Keratinocyte (primary cell): ENCODE measurements around the gene CCDC137. TPM values are rescaled to one million over a fixed set of nuclear protein-coding genes. Genes with fewer than 3 reads are reported as not detected.

ENCODE experiments used
- DNase-seq: peaks from one replicate; pipeline ENCODE4 v3.0.0-alpha.2; 2011; ENCODE audit warnings: low read depth, missing footprints, low spot score
- FAIRE-seq: peaks from 2 replicates; lab custom pipeline; 2011; peaks lifted over from hg19 to GRCh38; lab: Jason Lieb, UNC
- H2AFZ ChIP-seq: 2 replicates; pipeline ENCODE4 v1.6.0; 2012; ENCODE audit warnings: low read length, control low read depth, inconsistent platforms; ENCODE audit not compliant: control insufficient read depth
- H3K27ac ChIP-seq: 2 replicates; pipeline ENCODE4 v1.5.1; 2011; ENCODE audit warnings: low read length; ENCODE audit not compliant: control insufficient read depth, insufficient read depth
- H3K27me3 ChIP-seq: 3 replicates; pipeline ENCODE4 v1.6.0; 2011; ENCODE audit warnings: low read length; ENCODE audit not compliant: control insufficient read depth, insufficient read depth; ENCODE audit errors: extremely low read depth
- H3K36me3 ChIP-seq, 2 experiments: 2 replicates in 1 of 2; 3 replicates in 1 of 2; pipeline ENCODE4 v1.5.1; 2011; ENCODE audit warnings: low read length in 2 of 2, mild to moderate bottlenecking in 1 of 2; ENCODE audit not compliant: control insufficient read depth in 2 of 2, insufficient read depth in 2 of 2; ENCODE audit errors: extremely low read depth in 1 of 2
- H3K4me1 ChIP-seq: 3 replicates; pipeline ENCODE4 v1.5.1; 2011; ENCODE audit warnings: low read length; ENCODE audit not compliant: control insufficient read depth, insufficient read depth; ENCODE audit errors: extremely low read depth
- H3K4me2 ChIP-seq: 3 replicates; pipeline ENCODE4 v1.6.0; 2011; ENCODE audit warnings: low read depth, low read length; ENCODE audit not compliant: control insufficient read depth, insufficient read depth; ENCODE audit errors: extremely low read depth
- H3K4me3 ChIP-seq, 3 experiments: fragments of 200-600 bp in 1 of 3; sonication (generic) in 1 of 3; 2 replicates in 2 of 3; 3 replicates in 1 of 3; pipeline ENCODE4 v1.5.1; 2011 to 2016; ENCODE audit warnings: low read length in 3 of 3, mild to moderate bottlenecking in 3 of 3, control low read depth in 2 of 3, inconsistent platforms in 1 of 3, low read depth in 1 of 3, mixed read lengths in 1 of 3, mixed run types in 1 of 3, moderate library complexity in 1 of 3; ENCODE audit not compliant: control insufficient read depth in 2 of 3, insufficient read depth in 2 of 3; ENCODE audit errors: extremely low read depth in 1 of 3
- H3K79me2 ChIP-seq: 2 replicates; pipeline ENCODE4 v1.6.0; 2012; ENCODE audit warnings: low read length; ENCODE audit not compliant: control insufficient read depth, insufficient read depth
- H3K9ac ChIP-seq: 3 replicates; pipeline ENCODE4 v1.6.0; 2011; ENCODE audit warnings: low read length; ENCODE audit not compliant: control insufficient read depth, insufficient read depth; ENCODE audit errors: extremely low read depth
- H3K9me1 ChIP-seq: 3 replicates; pipeline ENCODE4 v1.6.0; 2011; ENCODE audit warnings: low read length; ENCODE audit not compliant: control insufficient read depth, insufficient read depth; ENCODE audit errors: extremely low read depth
- H3K9me3 ChIP-seq: 2 replicates; pipeline ENCODE4 v1.5.1; 2012; ENCODE audit warnings: low read depth, low read length; ENCODE audit not compliant: control insufficient read depth
- H4K20me1 ChIP-seq: 3 replicates; pipeline ENCODE4 v1.6.0; 2011; ENCODE audit warnings: low read length; ENCODE audit not compliant: control insufficient read depth, insufficient read depth; ENCODE audit errors: extremely low read depth
- CTCF ChIP-seq, 3 experiments: IDR thresholded peaks in 1 of 3; conservative IDR thresholded peaks in 1 of 3; optimal IDR thresholded peaks in 1 of 3; 2 replicates in 2 of 3; 3 replicates in 1 of 3; pipeline versions ENCODE3 to v1.5.1; 2011; ENCODE audit warnings: low read length in 3 of 3, mild to moderate bottlenecking in 3 of 3, moderate library complexity in 2 of 3, control low read depth in 1 of 3, inconsistent platforms in 1 of 3; ENCODE audit not compliant: insufficient read depth in 2 of 3; ENCODE audit errors: extremely low read depth in 1 of 3
- EZH2 ChIP-seq: IDR thresholded peaks from one replicate; pipeline ENCODE4 v1.6.1; 2012; ENCODE audit warnings: inconsistent platforms, mild to moderate bottlenecking, low read length, moderate library complexity
- dilution Hi-C: fragments of 300-500 bp; cut with MboI; formaldehyde crosslinking; loops from one replicate; pipeline ENCODE4 v1.7.0; 2020; ENCODE audit warnings: low sequenced_read_pairs; ENCODE audit not compliant: extremely low pct_ligation_motif_present
- polyA plus RNA-seq, 5 experiments: library from polyadenylated mRNA; depleted of rRNA in 3 of 5; stranded (reverse) in 3 of 5; stranded (forward) in 1 of 5; unstranded in 1 of 5; fragments of >200 nt; gene quantifications; 1 replicate in 1 of 5; 2 replicates in 3 of 5; 3 replicates in 1 of 5; pipeline versions ENCODE4 v1.2.1 to v1.2.3, GENCODE V29; 2011 to 2012; ENCODE audit warnings: missing spikeins in 2 of 5, low read depth in 1 of 5, low replicate concordance in 1 of 5

The CCDC137 gene
- polyA plus RNA-seq, 1 donor (not counting 4 experiments of a cell fraction or from before 2014, with no cell fraction given), result 15.4 TPM

DNA sequence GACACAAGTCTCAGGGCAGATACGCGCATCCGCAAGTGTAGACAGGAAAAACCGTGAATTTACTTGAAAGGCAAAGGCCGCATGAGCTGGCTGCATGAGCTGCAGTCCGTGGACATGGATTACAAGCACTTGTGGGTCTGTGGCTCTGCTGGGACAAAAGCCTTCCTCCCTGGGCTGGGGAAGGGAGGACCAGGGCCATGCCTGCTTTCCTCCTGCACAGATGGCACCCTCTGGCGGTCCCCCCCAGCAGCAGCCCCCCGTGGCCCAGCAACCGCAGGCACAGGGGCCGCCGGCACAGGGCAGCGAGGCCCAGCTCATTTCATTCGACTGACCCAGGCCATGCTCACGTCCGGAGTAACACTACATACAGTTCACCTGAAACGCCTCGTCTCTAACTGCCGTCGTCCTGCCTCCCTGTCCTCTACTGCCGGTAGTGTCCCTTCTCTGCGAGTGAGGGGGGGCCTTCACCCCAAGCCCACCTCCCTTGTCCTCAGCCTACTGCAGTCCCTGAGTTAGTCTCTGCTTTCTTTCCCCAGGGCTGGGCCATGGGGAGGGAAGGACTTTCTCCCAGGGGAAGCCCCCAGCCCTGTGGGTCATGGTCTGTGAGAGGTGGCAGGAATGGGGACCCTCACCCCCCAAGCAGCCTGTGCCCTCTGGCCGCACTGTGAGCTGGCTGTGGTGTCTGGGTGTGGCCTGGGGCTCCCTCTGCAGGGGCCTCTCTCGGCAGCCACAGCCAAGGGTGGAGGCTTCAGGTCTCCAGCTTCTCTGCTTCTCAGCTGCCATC is 34.9 kb downstream of the CCDC137 start:
- Histone ChIP-seq H3K4me1 (peaks cover 19% of the 10 kb centered on the region), H2AFZ (no peak overlapping the region), H3K79me2 (peaks cover 76% of the 10 kb centered on the region), H3K27me3 (no peaks in the 10 kb centered on the region), H3K9me1 (no peaks in the 10 kb centered on the region), H3K27ac (no peak overlapping the region), H3K36me3 (peaks cover 40 to 50% of the 10 kb centered on the region in 2 experiments), H3K9ac (peak overlapping the region; percentile 97), H3K4me3 (peak overlapping the region; percentile 67 to 93 (median 88)), H4K20me1 (peaks cover 3% of the 10 kb centered on the region), H3K4me2 (peak overlapping the region; percentile 95), H3K9me3 (no peaks in the 10 kb centered on the region)
- dilution Hi-C loops, result no loop called here
- no peak for DNase-seq
- FAIRE-seq, result no peak
- TF ChIP-seq EZH2 (no peak), CTCF (optimal IDR thresholded peaks at IDR 0.05 in 1 of 3, IDR thresholded peaks at IDR 0.05 in 1 of 3, conservative IDR thresholded peaks at IDR 0.05 in 1 of 3; ENCODE audit: extremely low read depth in 1 of 3, insufficient read depth in 2 of 3, low read length in 3 of 3) (peak in 1 of 3 experiments; percentile 4)

GRCh38 chr17:81702934-81703746 is 36.6 kb downstream of the CCDC137 start, which contains the start of gene MRPL12:
TSS of gene MRPL12 (plus strand) at chr17:81703367. CDS start at chr17:81703502, 135 bp downstream.
- Histone ChIP-seq H3K27me3 (no peaks in the 10 kb centered on the region), H4K20me1 (peaks cover 3% of the 10 kb centered on the region), H3K79me2 (peaks cover 65% of the 10 kb centered on the region), H3K4me3 (peak within 1 kb of the TSS; percentile 67 to 93 (median 88)), H3K4me1 (peaks cover 19% of the 10 kb centered on the region), H3K9me3 (no peaks in the 10 kb centered on the region), H3K9me1 (no peaks in the 10 kb centered on the region), H3K36me3 (peaks cover 37 to 52% of the 10 kb centered on the region in 2 experiments), H3K4me2 (peak within 1 kb of the TSS; percentile 95), H3K27ac (peak within 1 kb of the TSS; percentile 91), H3K9ac (peak within 1 kb of the TSS; percentile 97), H2AFZ (peak within 1 kb of the TSS; percentile 83)
- dilution Hi-C loops, result no loop called here
- DNase-seq (no peak), FAIRE-seq (peak; percentile 32)
- TF ChIP-seq EZH2 (no peak), CTCF (optimal IDR thresholded peaks at IDR 0.05 in 1 of 3, IDR thresholded peaks at IDR 0.05 in 1 of 3, conservative IDR thresholded peaks at IDR 0.05 in 1 of 3; ENCODE audit: extremely low read depth in 1 of 3, insufficient read depth in 2 of 3, low read length in 3 of 3) (peak in 2 of 3 experiments; percentile 26 to 30)
